Measurements from ENCODE around the gene FBXL19. TPM values are rescaled to one million over a fixed set of nuclear protein-coding genes. Genes with fewer than 3 reads are reported as not detected.

FBXL19 gene
- total and polyA plus RNA-seq, 9 of the 15 experiments (the other 6 are each of a cell fraction or from before 2014, with no cell fraction given), result 0.13 to 48.0 (median 13.5) TPM; not detected in 1

- TF ChIP-seq, protein P1, sequence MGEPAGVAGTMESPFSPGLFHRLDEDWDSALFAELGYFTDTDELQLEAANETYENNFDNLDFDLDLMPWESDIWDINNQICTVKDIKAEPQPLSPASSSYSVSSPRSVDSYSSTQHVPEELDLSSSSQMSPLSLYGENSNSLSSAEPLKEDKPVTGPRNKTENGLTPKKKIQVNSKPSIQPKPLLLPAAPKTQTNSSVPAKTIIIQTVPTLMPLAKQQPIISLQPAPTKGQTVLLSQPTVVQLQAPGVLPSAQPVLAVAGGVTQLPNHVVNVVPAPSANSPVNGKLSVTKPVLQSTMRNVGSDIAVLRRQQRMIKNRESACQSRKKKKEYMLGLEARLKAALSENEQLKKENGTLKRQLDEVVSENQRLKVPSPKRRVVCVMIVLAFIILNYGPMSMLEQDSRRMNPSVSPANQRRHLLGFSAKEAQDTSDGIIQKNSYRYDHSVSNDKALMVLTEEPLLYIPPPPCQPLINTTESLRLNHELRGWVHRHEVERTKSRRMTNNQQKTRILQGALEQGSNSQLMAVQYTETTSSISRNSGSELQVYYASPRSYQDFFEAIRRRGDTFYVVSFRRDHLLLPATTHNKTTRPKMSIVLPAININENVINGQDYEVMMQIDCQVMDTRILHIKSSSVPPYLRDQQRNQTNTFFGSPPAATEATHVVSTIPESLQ (CRISPR knock-in tag; IDR thresholded peaks at IDR 0.05), result no peak; the same call in 1 of the 2 replicates
- TF ChIP-seq ZBTB1 (CRISPR knock-in tag; IDR thresholded peaks at IDR 0.05; ENCODE audit: borderline replicate concordance, low read depth), result no peak; the same call in 1 of the 2 replicates
- no peak for TF ChIP-seq RREB1 (CRISPR knock-in tag; IDR thresholded peaks at IDR 0.05)
- no peak for TF ChIP-seq EGR1 (conservative IDR thresholded peaks at IDR 0.05)
- TF ChIP-seq DIDO1 (tag; IDR thresholded peaks at IDR 0.05; ENCODE audit: low read depth), result no peak
- TF ChIP-seq MGA (IDR thresholded peaks at IDR 0.05), result no peak; the same call in none of the 2 replicates
Measured at GRCh38 chr16:30894540-30895368, 28.6 kb upstream of the FBXL19 start (continued).

All from K562 (cell line).